ENCODE data around the gene USP20.

The USP20 gene

GRCh38 chr9:129898185-129898584 is 62.9 kb downstream of the USP20 start:
- Histone ChIP-seq H3K27ac (ENCODE audit: low read depth, low read length) (no peak overlapping the region), H3F3A (ENCODE audit: insufficient read depth) (peaks cover 43% of the 10 kb centered on the region)

GRCh38 chr9:129899620-129900019 is 64.4 kb downstream of the USP20 start:
- Histone ChIP-seq H3K9me2 (replicated peaks; ENCODE audit: insufficient read depth, low read length) (no peaks in the 10 kb centered on the region), H3K27ac (ENCODE audit: low read depth, low read length) (no peak overlapping the region), H4K20me1 (ENCODE audit: low read depth, low read length) (no peaks in the 10 kb centered on the region), H3K4me2 (ENCODE audit: low read depth, low read length, poor library complexity, severe bottlenecking) (no peak overlapping the region), H3K27me3 (ENCODE audit: low read length) (no peaks in the 10 kb centered on the region), H3K9me3 (ENCODE audit: insufficient read depth, low read length) (no peaks in the 10 kb centered on the region), H3K36me3 (ENCODE audit: low read length) (peaks cover 18% of the 10 kb centered on the region), H3K4me3 (ENCODE audit: insufficient read depth, low read length, poor library complexity, severe bottlenecking) (no peak overlapping the region), H2AFZ (ENCODE audit: low read depth, low read length, severe bottlenecking) (no peak overlapping the region), H3K79me2 (ENCODE audit: insufficient read depth, low read length) (no peaks in the 10 kb centered on the region), H3K9ac (ENCODE audit: low read length) (no peak overlapping the region), H3F3A (ENCODE audit: insufficient read depth) (peaks cover 38% of the 10 kb centered on the region)
- no peak for TF ChIP-seq EZH2phosphoT487 (conservative IDR thresholded peaks at IDR 0.05; ENCODE audit: low read length)
- TF ChIP-seq CTCF (IDR thresholded peaks at IDR 0.05; ENCODE audit: insufficient read depth, low read length, poor library complexity, severe bottlenecking): no peak

More at GRCh38 chr9:129898185-129898584, 62.9 kb downstream of the USP20 start:
- H3K9ac ChIP-seq (ENCODE audit: low read length): no peak overlapping the region
- no peaks in the 10 kb centered on the region for H3K9me2 ChIP-seq (replicated peaks; ENCODE audit: insufficient read depth, low read length)
- H3K9me3 ChIP-seq (ENCODE audit: insufficient read depth, low read length): no peaks in the 10 kb centered on the region
- no peak overlapping the region for H3K4me2 ChIP-seq (ENCODE audit: low read depth, low read length, poor library complexity, severe bottlenecking)
- H3K27me3 ChIP-seq (ENCODE audit: low read length): no peaks in the 10 kb centered on the region
- H3K79me2 ChIP-seq (ENCODE audit: insufficient read depth, low read length): no peaks in the 10 kb centered on the region
- no peak overlapping the region for H3K4me3 ChIP-seq (ENCODE audit: insufficient read depth, low read length, poor library complexity, severe bottlenecking)
- TF ChIP-seq CTCF (IDR thresholded peaks at IDR 0.05; ENCODE audit: insufficient read depth, low read length, poor library complexity, severe bottlenecking): no peak
- TF ChIP-seq EZH2phosphoT487 (conservative IDR thresholded peaks at IDR 0.05; ENCODE audit: low read length): no peak
- H4K20me1 ChIP-seq (ENCODE audit: low read depth, low read length): no peaks in the 10 kb centered on the region
- peaks cover 18% of the 10 kb centered on the region for H3K36me3 ChIP-seq (ENCODE audit: low read length)
- no peak overlapping the region for H2AFZ ChIP-seq (ENCODE audit: low read depth, low read length, severe bottlenecking)

GRCh38 chr9:129900263-129901027 is 65.2 kb downstream of the USP20 start:
- H3F3A ChIP-seq (ENCODE audit: insufficient read depth): peaks cover 34% of the 10 kb centered on the region
- H3K9me2 ChIP-seq (replicated peaks; ENCODE audit: insufficient read depth, low read length): no peaks in the 10 kb centered on the region
- H3K27me3 ChIP-seq (ENCODE audit: low read length): no peaks in the 10 kb centered on the region
- TF ChIP-seq EZH2phosphoT487 (conservative IDR thresholded peaks at IDR 0.05; ENCODE audit: low read length): no peak
- TF ChIP-seq CTCF (IDR thresholded peaks at IDR 0.05; ENCODE audit: insufficient read depth, low read length, poor library complexity, severe bottlenecking): no peak
- H3K36me3 ChIP-seq (ENCODE audit: low read length): peaks cover 15% of the 10 kb centered on the region
- H3K79me2 ChIP-seq (ENCODE audit: insufficient read depth, low read length): no peaks in the 10 kb centered on the region
- H3K4me2 ChIP-seq (ENCODE audit: low read depth, low read length, poor library complexity, severe bottlenecking): no peak overlapping the region
- H3K27ac ChIP-seq (ENCODE audit: low read depth, low read length): peak overlapping the region; percentile 34; the same call in 1 of the 2 replicates
- no peak overlapping the region for H3K4me3 ChIP-seq (ENCODE audit: insufficient read depth, low read length, poor library complexity, severe bottlenecking)
- no peaks in the 10 kb centered on the region for H3K9me3 ChIP-seq (ENCODE audit: insufficient read depth, low read length)
- no peaks in the 10 kb centered on the region for H4K20me1 ChIP-seq (ENCODE audit: low read depth, low read length)
- H3K9ac ChIP-seq (ENCODE audit: low read length): no peak overlapping the region
- H2AFZ ChIP-seq (ENCODE audit: low read depth, low read length, severe bottlenecking): no peak overlapping the region

All from SU-DHL-6 (cell line).